HG02938 (cell line): ENCODE data around the gene FKBP8.
"Not testable (repeated sequence)": the region's sequence is repeated elsewhere in the genome, so short reads cannot be mapped to it uniquely, and the experiment has no call there.

ENCODE experiments used
- ATAC-seq: cut with Tn5 transposase; IDR thresholded peaks from one replicate; pipeline ENCODE4 v1.9.1; 2021; ENCODE audit warnings: mild to moderate bottlenecking, moderate library complexity; ENCODE audit not compliant: unreplicated experiment

The FKBP8 gene

DNA sequence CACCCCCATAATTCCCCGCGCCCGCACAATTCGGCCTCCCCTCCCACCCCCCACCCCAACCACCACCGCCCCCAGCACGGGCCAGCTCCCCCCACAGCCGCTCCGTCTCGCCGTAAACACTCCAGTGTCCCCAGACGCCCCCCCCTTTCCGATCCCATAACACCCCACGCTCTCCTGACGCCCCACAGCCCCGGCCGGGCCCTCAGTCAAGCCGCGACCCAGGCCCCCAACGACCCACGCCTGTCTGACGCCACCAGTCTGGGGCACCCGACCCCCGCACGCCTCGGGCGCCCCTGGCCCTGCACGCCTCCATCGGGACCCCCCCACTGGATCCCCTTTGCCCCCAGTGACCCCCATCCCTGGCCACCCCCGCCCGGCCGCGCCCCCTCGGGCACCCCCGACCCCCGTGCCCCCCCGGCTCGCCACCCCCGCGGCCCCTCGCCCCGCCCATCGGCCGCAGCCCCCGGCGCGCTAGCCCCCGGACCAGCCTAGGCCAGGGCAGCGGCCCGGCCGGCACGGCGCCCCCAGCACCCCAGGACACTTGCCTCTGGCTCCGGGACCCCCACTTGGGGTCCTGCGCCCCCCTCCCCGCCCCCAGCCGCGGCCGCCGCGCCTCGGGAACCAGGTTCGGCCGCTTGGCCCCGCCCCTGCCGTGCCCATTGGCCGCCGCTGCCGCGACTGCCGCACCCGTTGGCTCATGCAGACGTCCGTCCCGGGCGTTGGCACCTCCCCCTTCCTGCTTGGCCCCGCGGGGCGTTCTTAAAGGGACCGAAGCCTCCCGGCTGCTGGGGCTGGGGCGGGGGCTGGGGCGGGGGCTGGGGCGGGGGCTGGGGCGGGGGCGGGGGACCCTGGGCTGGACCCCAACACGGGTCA, at the start of gene FKBP8:
FKBP8 (minus strand) TSS at position 633 of the 873 bp plus-strand sequence. CDS start 1,603 bp downstream, outside the sequence.
- peak; percentile 73 for ATAC-seq

DNA sequence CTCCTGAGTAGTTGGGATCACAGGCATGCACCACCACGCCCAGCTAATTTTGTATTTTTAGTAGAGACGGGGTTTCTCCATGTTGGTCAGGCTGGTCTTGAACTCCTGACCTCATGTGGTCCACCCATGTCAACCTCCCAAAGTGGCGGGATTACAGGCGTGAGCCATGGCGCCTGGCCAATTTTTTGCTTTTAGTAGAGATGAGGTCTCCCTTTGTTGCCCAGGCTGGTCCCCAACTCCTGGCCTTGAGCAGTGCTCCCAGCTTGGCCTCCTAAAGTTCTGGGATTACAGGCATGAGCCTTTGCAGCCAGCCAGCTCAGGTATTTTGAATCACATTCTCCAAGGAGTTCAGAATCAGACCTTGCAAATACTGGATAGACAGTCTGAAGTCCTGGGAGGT, 49.4 kb upstream of the FKBP8 start:
- ATAC-seq, result not testable (repeated sequence)

- no peak for ATAC-seq
These were observed 48.5 kb upstream of the FKBP8 start for GRCh38 chr19:18591735-18592385.

DNA sequence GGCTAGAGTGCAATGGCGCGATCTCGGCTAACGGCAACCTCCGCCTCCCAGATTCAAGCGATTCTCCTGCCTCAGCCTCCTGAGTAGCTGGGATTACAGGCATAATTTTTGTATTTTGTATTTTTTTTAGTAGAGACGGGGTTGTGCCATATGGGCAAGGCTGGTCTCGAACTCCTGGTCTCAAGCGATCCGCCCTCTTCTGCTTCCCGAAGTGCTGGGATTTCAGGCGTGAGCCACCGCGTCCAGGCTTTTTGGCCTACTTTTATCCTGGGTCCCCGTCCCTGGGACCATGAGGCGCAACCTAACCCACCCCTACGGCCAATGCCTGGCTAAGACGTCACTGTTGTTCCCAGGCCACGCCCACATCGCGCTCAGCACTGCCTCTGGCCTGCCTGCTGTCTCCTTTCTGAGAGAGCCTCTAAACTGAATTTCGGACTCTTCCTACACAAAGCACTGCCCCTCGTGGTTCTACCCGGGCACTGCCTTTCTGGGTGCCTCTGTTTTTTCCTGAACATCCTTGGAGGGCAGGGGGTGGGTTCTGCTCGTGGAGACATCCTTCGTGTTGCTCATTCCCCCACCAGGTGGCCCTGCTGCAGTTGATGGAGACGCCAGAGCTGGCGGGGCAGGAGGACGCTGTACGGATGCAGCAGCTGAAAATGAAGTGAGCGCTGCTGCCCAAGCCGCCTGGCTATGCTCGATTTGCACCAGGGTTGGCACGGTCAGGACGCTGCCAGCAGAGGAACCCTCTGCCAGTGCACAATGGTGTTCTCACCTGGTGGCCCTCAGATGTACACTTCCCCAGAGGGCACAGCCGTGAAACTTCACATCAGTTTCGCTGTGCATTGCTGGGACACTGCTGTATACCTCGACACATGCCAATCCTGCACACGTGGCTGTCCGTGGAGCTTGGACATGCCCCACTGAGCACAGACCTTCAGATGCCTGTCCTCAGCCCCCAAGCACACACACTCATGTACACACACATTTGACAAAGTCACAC, 47.2 kb upstream of the FKBP8 start:
- no peak for ATAC-seq

- peak; percentile 32 for ATAC-seq
These were observed 46.3 kb upstream of the FKBP8 start for GRCh38 chr19:18589380-18590272.

DNA sequence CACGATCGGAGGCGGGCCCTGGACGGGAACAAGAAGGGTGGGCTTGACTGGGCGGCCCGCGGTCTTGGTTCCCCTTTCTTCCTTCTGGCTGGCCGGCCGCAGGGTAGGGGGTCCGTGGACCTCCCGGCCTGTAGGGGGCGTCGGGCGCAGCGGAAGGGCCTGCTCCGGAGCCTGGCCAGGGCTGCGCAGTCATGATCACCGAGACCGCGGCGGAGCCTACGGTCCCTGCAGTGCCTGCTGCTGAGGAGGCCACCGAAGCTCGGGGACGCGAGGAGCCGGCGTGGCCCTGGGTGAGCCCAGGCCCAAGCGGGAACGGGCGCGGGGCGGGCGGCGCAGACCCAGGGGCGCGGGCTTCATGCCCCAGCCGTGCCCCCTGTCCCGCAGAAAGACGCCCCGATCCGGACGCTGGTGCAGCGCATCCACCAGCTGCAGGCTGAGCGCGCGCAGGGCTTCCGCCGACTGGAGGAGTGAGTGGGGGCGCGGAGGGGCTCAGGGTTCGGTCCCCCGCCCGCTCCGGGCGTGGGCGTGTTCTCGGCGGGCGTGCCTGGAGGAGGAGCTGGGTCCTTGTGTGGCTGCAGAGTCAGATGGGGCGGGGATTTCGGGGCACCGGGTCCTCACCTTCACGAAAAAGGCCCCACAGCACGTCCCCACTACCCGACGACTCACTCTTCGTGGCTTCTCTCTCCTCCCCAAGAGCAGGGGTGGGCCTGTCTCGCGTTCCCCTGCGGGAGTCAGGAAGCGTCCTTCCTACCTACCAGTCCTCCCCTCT, 45.4 kb upstream of the FKBP8 start, which contains the start of gene REX1BD:
REX1BD (plus strand) TSS at position 188 of the 769 bp plus-strand sequence; CDS start at position 192, 4 bp downstream.
- ATAC-seq, result peak; percentile 55

DNA sequence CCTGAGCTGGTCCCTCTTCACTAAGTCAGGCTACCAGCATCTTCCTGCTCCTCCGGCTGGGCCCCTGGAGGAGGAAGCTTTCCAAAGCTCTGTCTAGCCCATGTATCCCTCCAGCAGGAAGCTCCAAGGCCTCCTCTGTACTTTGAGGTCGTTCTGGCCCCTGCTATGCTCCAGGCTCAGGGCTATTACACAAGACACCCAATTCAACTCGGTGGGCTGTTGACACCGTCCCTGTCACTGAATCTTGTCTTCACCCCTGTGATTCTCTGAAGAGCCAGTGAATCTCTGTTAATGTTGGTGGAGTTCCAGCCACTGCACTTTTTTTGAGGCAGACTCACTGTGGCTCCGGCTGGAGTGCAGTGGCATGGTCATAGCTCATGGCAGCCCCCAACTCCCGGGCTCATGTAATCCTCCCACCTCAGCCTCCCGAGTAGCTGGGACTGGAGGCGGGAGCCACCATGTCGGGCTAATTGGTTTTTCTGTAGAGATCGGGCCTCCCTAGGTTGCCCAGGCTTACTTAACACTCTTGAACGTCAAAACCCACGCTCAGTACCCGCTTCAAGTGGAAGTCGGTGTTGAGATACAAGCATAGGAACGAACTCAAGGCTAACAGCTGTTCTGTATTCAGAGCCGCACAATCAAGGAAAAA, 44.7 kb upstream of the FKBP8 start:
- peak; percentile 12 for ATAC-seq

GRCh38 chr19:18587561-18587960, 44.2 kb upstream of the FKBP8 start:
- ATAC-seq, result no peak

GRCh38 chr19:18586306-18586705, 42.9 kb upstream of the FKBP8 start:
- no peak for ATAC-seq

DNA sequence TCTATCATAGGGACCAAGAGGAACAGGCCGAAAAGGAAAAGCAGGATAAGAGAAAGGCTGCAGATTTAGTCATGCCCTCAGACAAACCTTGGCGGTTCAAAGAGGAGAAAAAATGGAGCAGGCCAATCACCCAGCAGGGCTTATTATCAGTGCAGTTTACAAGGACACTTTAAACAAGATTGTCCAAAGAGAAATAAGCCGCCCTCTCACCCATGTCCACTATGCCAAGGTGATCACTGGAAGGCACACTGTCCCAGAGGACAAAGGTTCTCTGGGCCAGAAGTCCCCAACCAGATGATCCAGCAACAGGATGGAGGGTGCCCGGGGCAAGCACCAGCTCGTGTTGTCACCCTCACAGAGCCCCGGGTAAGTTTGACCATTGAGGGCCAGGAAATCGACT, 36.9 kb upstream of the FKBP8 start:
- no peak for ATAC-seq

DNA sequence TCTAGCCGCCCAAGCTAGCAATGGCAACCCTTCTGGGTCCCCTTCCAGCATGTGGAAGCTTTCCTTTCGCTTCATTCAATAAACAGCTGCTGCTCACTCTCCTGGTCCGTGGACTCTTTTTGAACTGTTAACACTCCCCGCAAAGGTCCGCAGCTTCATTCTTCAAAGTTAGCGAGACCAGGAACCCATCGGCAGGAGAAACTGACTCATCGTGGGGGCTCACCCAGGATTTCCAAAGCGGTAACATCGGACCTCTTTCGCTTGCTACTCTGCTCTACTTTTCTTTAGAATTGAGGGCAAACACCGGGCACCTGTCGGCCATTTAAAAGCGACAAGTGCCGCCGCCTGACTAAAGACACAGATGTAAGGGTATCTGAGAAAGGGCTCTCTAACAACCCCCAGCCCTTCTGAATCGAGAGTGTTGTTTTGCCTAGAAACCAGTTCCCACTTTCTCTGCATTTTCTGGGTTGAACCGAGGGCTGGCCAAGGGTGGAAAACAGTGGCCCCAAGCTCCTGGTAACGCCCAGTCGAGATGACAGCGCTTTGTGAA, 34.1 kb upstream of the FKBP8 start:
- ATAC-seq, result no peak

- ATAC-seq, result no peak
These were observed 33.0 kb upstream of the FKBP8 start for GRCh38 chr19:18576383-18576782.

DNA sequence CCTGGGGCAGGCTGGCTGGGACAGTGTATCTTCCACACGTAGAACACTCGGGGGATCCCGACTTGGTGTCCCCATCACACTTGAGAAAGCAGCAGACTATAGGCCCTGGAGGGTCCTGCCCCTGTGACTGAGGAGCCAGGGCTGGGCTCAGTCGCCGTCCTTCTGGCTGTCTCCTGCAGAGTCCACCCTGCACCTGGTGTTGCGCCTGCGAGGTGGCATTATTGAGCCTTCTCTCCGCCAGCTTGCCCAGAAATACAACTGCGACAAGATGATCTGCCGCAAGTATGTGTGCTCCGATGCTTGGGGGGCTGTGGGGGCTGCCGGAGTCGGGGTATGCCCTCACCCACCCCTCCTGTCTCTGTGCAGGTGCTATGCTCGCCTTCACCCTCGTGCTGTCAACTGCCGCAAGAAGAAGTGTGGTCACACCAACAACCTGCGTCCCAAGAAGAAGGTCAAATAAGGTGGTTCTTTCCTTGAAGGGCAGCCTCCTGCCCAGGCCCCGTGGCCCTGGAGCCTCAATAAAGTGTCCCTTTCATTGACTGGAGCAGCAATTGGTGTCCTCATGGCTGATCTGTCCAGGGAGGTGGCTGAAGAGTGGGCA, 31.4 kb upstream of the FKBP8 start:
- ATAC-seq, result no peak

- peak; percentile 87 for ATAC-seq
These were observed 28.4 kb upstream of the FKBP8 start, which contains the start of gene UBA52 for GRCh38 chr19:18571564-18572344. Gene UBA52 (plus strand): TSS chr19:18571857. CDS start chr19:18573301, 1,444 bp downstream.

DNA sequence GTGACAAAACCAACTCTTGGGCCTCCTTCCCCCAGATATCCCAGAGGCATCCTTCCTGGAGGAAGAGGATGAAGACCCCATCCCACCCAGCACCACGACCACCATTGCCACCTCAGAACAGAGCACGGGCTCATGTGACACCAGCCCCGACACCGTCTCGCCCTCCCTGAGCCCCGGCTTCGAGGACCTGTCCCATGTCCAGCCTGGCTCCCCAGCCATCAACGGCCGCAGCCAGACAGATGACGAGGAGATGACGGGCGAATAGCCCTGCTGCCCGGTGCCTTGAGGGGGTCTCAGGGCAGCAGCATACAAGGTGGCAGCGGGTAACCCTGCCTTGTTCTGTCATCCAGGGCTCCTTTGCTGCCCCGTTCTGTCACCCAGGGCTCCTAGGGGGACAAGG, 25.0 kb upstream of the FKBP8 start:
- ATAC-seq, result no peak

GRCh38 chr19:18566953-18567352, 23.6 kb upstream of the FKBP8 start:
- no peak for ATAC-seq

GRCh38 chr19:18562086-18562485, 18.7 kb upstream of the FKBP8 start:
- no peak for ATAC-seq
